22Rv1 (cell line): ENCODE data around the gene SLC1A7.

Experiments used
- CTCF ChIP-seq: fragments of 450-650 bp; IDR thresholded peaks from 2 replicates; pipeline ENCODE4 v1.5.1; 2017; ENCODE audit warnings: mild to moderate bottlenecking
- ZFX ChIP-seq: fragments of 450-650 bp; IDR thresholded peaks from 2 replicates; pipeline ENCODE4 v1.6.1; 2017; ENCODE audit warnings: antibody characterized with exemption, borderline replicate concordance

GRCh38 chr1:53155945-53156344, 13.5 kb upstream of the SLC1A7 start:
- TF ChIP-seq CTCF (no peak), ZFX (no peak)
